ENCODE results near the gene STC2. TPM values are rescaled to one million over a fixed set of nuclear protein-coding genes. Genes with fewer than 3 reads are reported as not detected.

Gene STC2
- total RNA-seq, 5 donors from 2014 or later (not counting 1 experiment from before 2014, with no cell fraction given), result 0.47 to 1.2 (median 1.1) TPM; not detected in 2

DNA sequence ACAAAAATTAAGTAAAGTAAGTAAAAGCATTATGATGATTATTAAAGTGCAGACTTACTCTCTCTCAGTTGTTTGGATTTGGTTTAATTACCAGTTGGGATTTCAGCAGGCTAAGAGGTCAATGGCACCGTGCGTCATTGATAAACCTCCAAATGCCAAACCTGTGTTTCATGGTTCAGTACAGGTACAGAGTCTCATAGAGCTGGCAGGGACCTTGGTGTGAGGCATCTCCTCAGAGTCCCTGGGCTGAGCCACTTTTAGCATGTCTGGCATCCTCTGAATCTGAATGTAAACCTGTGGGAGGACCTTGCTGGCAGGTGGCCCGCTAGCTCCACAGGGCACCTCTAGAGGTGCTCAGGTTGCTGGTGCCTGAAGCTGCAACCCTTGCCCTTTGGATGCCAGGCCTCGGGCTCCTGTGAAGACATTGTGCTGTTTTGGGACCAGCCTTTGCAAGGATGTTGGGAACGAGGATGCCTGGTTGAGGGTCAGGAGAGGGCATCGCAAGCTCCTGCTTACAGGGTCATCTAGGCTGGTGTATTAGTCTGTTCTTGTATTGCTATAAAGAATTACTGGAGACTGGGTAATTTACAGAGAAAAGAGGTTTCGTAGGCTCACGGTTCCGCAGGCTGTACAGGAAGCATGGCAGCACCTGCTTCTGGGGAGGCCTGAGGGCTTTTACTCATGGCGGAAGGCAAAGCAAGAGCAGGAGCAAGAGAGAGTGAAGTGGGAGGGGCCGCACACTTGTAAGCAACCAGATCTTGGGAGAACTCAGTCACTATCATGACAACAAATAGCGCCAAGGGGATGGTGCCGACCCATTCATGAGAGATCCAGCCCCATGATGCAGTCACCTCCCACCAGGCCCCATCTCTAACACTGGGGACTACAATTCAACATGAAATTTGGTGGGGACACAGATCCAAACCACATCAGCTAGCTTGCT, 14.9 kb upstream of the STC2 start:
- Histone ChIP-seq H3K27me3 (replicated peaks in 1 of 2; ENCODE audit: control insufficient read depth in 2 of 2, extremely low read depth in 1 of 2, insufficient read depth in 2 of 2, low read length in 1 of 2) (peaks cover 0 to 22% of the 10 kb centered on the region in 2 experiments), H3K27ac (ENCODE audit: low read length) (no peak overlapping the region), H3K4me3 (ENCODE audit: control insufficient read depth in 1 of 2, extremely low read depth in 1 of 2, low read length in 1 of 2) (no peak overlapping the region), H3K4me1 (ENCODE audit: control insufficient read depth in 1 of 2, extremely low read depth in 1 of 2, insufficient read depth in 2 of 2, low read length in 2 of 2) (no peaks in the 10 kb centered on the region), H3K36me3 (ENCODE audit: control insufficient read depth in 2 of 2, extremely low read depth in 1 of 2, insufficient read depth in 1 of 2, low read length in 1 of 2) (no peaks in the 10 kb centered on the region), H3K9me3 (no peaks in the 10 kb centered on the region)
- peaks cover 11 to 12% of the 10 kb centered on the region in 2 donors for H3K27me3 Mint-ChIP-seq
- 94% methylated on average over 9 of the region's 13 CpGs for WGBS (ENCODE audit: insufficient coverage)
- no peaks in the 10 kb centered on the region for H3K4me1 Mint-ChIP-seq
- no peak for DNase-seq
- ATAC-seq (replicated peaks in 1 of 4), result no peak
- H3K27ac Mint-ChIP-seq, result no peak overlapping the region
- H3K36me3 Mint-ChIP-seq, result no peaks in the 10 kb centered on the region
- no peaks in the 10 kb centered on the region for H3K9me3 Mint-ChIP-seq
- ChIA-PET POLR2A (no interaction called here), CTCF (no interaction called here)
- no peak overlapping the region for H3K4me3 Mint-ChIP-seq

DNA sequence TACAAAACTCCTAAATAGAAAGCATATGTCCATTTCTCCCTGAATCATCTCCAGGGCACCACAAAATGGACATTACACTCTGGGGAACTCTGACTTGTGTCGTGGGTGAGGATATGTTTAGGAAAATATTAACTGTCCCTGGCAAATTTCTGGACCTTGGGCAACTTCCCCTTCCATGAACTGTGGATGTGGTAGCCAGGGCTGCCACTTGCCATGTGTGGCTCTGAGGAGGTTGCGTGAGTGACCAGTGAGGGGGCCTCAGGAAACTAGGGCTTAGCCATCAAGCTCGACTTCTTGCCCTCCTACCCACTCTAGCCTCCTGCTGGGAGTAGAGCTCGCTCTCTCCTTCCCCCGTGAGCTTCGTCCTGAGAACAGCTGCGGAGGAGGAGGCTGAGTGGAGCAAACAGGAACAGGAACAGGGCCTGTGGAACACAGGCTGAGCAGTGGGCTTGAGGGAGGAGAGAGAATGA, 13.8 kb upstream of the STC2 start:
- Histone ChIP-seq H3K36me3 (ENCODE audit: control insufficient read depth in 2 of 2, extremely low read depth in 1 of 2, insufficient read depth in 1 of 2, low read length in 1 of 2) (no peaks in the 10 kb centered on the region), H3K4me1 (ENCODE audit: control insufficient read depth in 1 of 2, extremely low read depth in 1 of 2, insufficient read depth in 2 of 2, low read length in 2 of 2) (no peaks in the 10 kb centered on the region), H3K27ac (ENCODE audit: low read length) (no peak overlapping the region), H3K27me3 (replicated peaks in 1 of 2; ENCODE audit: control insufficient read depth in 2 of 2, extremely low read depth in 1 of 2, insufficient read depth in 2 of 2, low read length in 1 of 2) (peaks cover 0 to 19% of the 10 kb centered on the region in 2 experiments), H3K9me3 (no peaks in the 10 kb centered on the region), H3K4me3 (ENCODE audit: control insufficient read depth in 1 of 2, extremely low read depth in 1 of 2, low read length in 1 of 2) (no peak overlapping the region)
- Mint-ChIP-seq H3K27ac (no peak overlapping the region), H3K36me3 (no peaks in the 10 kb centered on the region), H3K27me3 (peaks cover 13 to 15% of the 10 kb centered on the region in 2 donors), H3K9me3 (no peaks in the 10 kb centered on the region), H3K4me3 (no peak overlapping the region), H3K4me1 (no peaks in the 10 kb centered on the region)
- DNase-seq (no peak), ATAC-seq (replicated peaks in 1 of 4) (no peak)
- ChIA-PET CTCF (no interaction called here), POLR2A (no interaction called here)
- WGBS (ENCODE audit: insufficient coverage), result 27% methylated on average over 2 of the region's 7 CpGs

DNA sequence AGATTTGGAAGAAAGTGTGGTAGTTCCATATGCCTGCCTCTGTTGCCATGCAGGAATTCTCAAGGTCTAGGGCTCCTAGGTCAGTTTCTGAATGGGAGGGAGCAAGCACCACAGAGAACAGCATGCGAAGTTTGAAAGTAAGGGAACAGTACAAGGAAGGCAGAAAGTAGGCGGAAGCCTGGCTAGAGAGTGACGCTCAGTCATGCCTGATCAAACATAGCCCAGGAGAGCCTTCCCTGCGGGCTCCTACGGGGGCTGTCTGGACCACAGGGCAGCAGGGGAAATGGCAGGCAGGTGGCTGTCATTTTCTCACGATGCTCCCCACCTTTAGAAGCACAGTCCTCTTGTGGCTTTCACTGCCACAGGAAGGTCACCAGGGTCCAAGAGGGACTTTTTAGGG, 12.8 kb upstream of the STC2 start:
- ATAC-seq (replicated peaks in 1 of 4) (no peak), DNase-seq (no peak)
- peaks cover 18 to 23% of the 10 kb centered on the region in 2 donors for H3K27me3 Mint-ChIP-seq
- Histone ChIP-seq H3K4me1 (ENCODE audit: control insufficient read depth in 1 of 2, extremely low read depth in 1 of 2, insufficient read depth in 2 of 2, low read length in 2 of 2) (no peaks in the 10 kb centered on the region), H3K27ac (ENCODE audit: low read length) (no peak overlapping the region), H3K4me3 (ENCODE audit: control insufficient read depth in 1 of 2, extremely low read depth in 1 of 2, low read length in 1 of 2) (no peak overlapping the region), H3K36me3 (ENCODE audit: control insufficient read depth in 2 of 2, extremely low read depth in 1 of 2, insufficient read depth in 1 of 2, low read length in 1 of 2) (no peaks in the 10 kb centered on the region), H3K27me3 (replicated peaks in 1 of 2; ENCODE audit: control insufficient read depth in 2 of 2, extremely low read depth in 1 of 2, insufficient read depth in 2 of 2, low read length in 1 of 2) (peaks cover 0 to 19% of the 10 kb centered on the region in 2 experiments), H3K9me3 (no peaks in the 10 kb centered on the region)
- 86% methylated on average over 5 of the region's 6 CpGs for WGBS (ENCODE audit: insufficient coverage)
- CTCF ChIA-PET, result no interaction called here
- POLR2A ChIA-PET, result no interaction called here
- H3K4me1 Mint-ChIP-seq, result no peaks in the 10 kb centered on the region
- H3K9me3 Mint-ChIP-seq, result no peaks in the 10 kb centered on the region
- H3K4me3 Mint-ChIP-seq, result no peak overlapping the region
- H3K36me3 Mint-ChIP-seq, result no peaks in the 10 kb centered on the region
- no peak overlapping the region for H3K27ac Mint-ChIP-seq

DNA sequence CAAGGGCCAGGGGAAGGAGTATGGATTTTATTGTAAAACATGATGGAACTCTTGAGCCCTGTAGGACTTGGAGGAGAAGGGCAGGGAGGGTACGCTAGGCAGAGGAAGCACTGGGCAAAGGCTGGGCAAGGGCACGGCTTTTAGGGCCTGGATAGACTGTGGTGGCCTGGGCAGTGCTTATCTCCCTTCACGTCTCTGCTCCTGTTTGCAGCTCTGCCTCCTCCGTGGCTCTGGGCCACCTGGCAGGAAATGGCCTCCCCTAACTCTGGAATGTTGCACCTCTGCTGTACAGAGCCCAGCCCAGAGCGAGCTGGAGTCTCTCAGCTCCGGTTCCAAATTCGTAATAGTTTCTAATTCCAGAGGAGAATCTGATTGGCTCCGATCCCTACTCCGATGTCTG, 12.2 kb upstream of the STC2 start:
- Mint-ChIP-seq H3K9me3 (no peaks in the 10 kb centered on the region), H3K27me3 (peaks cover 23 to 27% of the 10 kb centered on the region in 2 donors), H3K36me3 (no peaks in the 10 kb centered on the region), H3K4me1 (no peaks in the 10 kb centered on the region), H3K27ac (no peak overlapping the region), H3K4me3 (no peak overlapping the region)
- no peaks in the 10 kb centered on the region for H3K9me3 ChIP-seq
- no peak overlapping the region for H3K4me3 ChIP-seq (ENCODE audit: control insufficient read depth in 1 of 2, extremely low read depth in 1 of 2, low read length in 1 of 2)
- no peaks in the 10 kb centered on the region for H3K36me3 ChIP-seq (ENCODE audit: control insufficient read depth in 2 of 2, extremely low read depth in 1 of 2, insufficient read depth in 1 of 2, low read length in 1 of 2)
- no peak for ATAC-seq (replicated peaks in 1 of 4)
- peaks cover 0 to 20% of the 10 kb centered on the region in 2 experiments for H3K27me3 ChIP-seq (replicated peaks in 1 of 2; ENCODE audit: control insufficient read depth in 2 of 2, extremely low read depth in 1 of 2, insufficient read depth in 2 of 2, low read length in 1 of 2)
- H3K27ac ChIP-seq (ENCODE audit: low read length), result no peak overlapping the region
- POLR2A ChIA-PET, result no interaction called here
- DNase-seq, result no peak
- no peaks in the 10 kb centered on the region for H3K4me1 ChIP-seq (ENCODE audit: control insufficient read depth in 1 of 2, extremely low read depth in 1 of 2, insufficient read depth in 2 of 2, low read length in 2 of 2)
- WGBS (ENCODE audit: insufficient coverage), result 63% methylated on average over 8 of the region's 9 CpGs
- CTCF ChIA-PET, result no interaction called here

DNA sequence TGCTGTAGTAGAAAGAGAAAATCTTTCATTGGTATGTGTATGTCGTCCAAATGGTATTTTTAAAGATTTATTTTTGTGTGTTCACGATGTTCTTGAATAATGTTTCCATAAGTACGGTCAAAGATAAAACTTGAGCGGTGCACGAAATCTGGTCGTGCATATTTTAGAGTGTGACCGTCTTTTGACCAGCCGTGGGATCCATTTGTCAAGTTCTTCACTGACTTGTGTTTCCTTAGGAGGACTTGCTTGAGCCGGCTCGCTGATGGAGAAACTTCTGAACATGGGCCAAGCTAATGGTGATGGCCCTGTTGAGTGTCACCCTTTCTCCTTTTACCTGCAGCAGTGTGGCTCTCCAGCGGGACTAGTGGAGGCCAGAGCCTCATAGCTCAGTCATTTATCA, 11.1 kb upstream of the STC2 start:
- Mint-ChIP-seq H3K36me3 (no peaks in the 10 kb centered on the region), H3K9me3 (no peaks in the 10 kb centered on the region), H3K4me3 (no peak overlapping the region), H3K27me3 (peaks cover 25 to 30% of the 10 kb centered on the region in 2 donors), H3K4me1 (no peaks in the 10 kb centered on the region), H3K27ac (no peak overlapping the region)
- H3K4me3 ChIP-seq (ENCODE audit: control insufficient read depth in 1 of 2, extremely low read depth in 1 of 2, low read length in 1 of 2), result no peak overlapping the region
- no peaks in the 10 kb centered on the region for H3K36me3 ChIP-seq (ENCODE audit: control insufficient read depth in 2 of 2, extremely low read depth in 1 of 2, insufficient read depth in 1 of 2, low read length in 1 of 2)
- peaks cover 0 to 16% of the 10 kb centered on the region in 2 experiments for H3K27me3 ChIP-seq (replicated peaks in 1 of 2; ENCODE audit: control insufficient read depth in 2 of 2, extremely low read depth in 1 of 2, insufficient read depth in 2 of 2, low read length in 1 of 2)
- ChIA-PET POLR2A (no interaction called here), CTCF (no interaction called here)
- no peak overlapping the region for H3K27ac ChIP-seq (ENCODE audit: low read length)
- H3K9me3 ChIP-seq, result no peaks in the 10 kb centered on the region
- no peaks in the 10 kb centered on the region for H3K4me1 ChIP-seq (ENCODE audit: control insufficient read depth in 1 of 2, extremely low read depth in 1 of 2, insufficient read depth in 2 of 2, low read length in 2 of 2)
- DNase-seq, result no peak
- no peak for ATAC-seq (replicated peaks in 1 of 4)
- 91% methylated on average over 10 of the region's 11 CpGs for WGBS (ENCODE audit: insufficient coverage)

DNA sequence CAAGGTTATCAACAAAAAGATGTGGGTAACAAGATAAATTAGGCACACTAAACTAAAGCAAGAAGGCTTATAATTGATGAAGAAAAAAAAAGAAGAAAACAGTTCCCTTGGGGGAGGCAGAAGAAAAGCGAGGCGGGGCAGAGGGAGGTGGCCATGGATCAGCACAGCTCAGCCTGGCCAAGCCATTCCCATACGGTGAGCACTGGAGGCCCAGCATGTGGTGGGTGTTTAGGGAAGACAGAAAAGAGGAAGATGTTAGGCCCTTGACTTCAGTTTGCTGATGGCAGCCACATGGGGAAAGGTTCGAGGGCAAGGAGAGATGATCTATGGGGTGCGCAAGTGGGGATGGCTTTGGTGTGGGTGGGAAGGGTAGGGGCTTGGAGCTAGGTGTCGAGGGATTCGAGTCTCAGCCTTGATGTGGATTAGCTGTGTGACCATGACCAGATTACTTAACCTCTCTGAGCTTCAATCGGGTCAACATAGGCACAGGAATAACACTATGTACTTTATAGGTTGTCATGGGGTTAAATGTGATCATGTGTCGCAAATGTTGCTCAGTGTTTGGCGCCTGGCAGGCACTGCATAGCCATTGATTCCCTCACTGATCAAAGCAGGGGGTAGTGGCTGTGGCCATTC, 10.3 kb upstream of the STC2 start:
- no peaks in the 10 kb centered on the region for H3K9me3 Mint-ChIP-seq
- DNase-seq (no peak), ATAC-seq (replicated peaks in 1 of 4) (no peak)
- Histone ChIP-seq H3K4me3 (ENCODE audit: control insufficient read depth in 1 of 2, extremely low read depth in 1 of 2, low read length in 1 of 2) (no peak overlapping the region), H3K36me3 (ENCODE audit: control insufficient read depth in 2 of 2, extremely low read depth in 1 of 2, insufficient read depth in 1 of 2, low read length in 1 of 2) (no peaks in the 10 kb centered on the region), H3K9me3 (no peaks in the 10 kb centered on the region), H3K27ac (ENCODE audit: low read length) (no peak overlapping the region), H3K4me1 (ENCODE audit: control insufficient read depth in 1 of 2, extremely low read depth in 1 of 2, insufficient read depth in 2 of 2, low read length in 2 of 2) (no peaks in the 10 kb centered on the region), H3K27me3 (replicated peaks in 1 of 2; ENCODE audit: control insufficient read depth in 2 of 2, extremely low read depth in 1 of 2, insufficient read depth in 2 of 2, low read length in 1 of 2) (peaks cover 0 to 16% of the 10 kb centered on the region in 2 experiments)
- ChIA-PET CTCF (interaction anchor here in 1 of 2 donors (0.7 kb wide), 1 partner anchor 9 kb away, joined by 3 read pairs; no protein-coding TSS in a partner anchor), POLR2A (no interaction called here)
- 69% methylated on average over 9 of the region's 10 CpGs for WGBS (ENCODE audit: insufficient coverage)
- no peak overlapping the region for H3K27ac Mint-ChIP-seq
- H3K36me3 Mint-ChIP-seq, result no peaks in the 10 kb centered on the region
- H3K27me3 Mint-ChIP-seq, result peaks cover 29 to 30% of the 10 kb centered on the region in 2 donors
- no peaks in the 10 kb centered on the region for H3K4me1 Mint-ChIP-seq
- H3K4me3 Mint-ChIP-seq, result no peak overlapping the region

All from T-cell (primary cell).